ENCODE measurements around the gene PPP3R1. TPM values are rescaled to one million over a fixed set of nuclear protein-coding genes. Genes with fewer than 3 reads are reported as not detected.

PPP3R1 gene
- total RNA-seq, 1 experiment from 2014 or later = 83.8 TPM

DNA sequence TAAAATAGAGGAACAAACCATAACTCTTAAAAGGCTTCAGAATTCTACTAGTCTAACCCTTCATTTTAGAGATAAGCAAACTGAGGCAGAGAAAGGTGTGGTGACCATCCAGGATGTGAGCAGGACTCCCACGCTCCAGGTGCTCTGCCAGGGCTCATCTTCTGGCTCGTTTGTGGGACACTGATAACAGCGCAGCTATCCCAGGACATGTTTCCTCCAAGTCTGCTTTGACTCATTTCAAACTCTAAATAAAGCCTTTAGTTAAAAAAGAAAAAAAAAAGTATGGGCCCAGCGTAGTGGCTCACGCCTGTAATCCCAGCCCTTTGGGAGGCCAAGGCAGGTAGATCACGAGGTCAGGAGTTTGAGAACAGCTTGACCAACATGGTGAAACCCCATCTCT, 39.0 kb upstream of the PPP3R1 start:
- ChIA-PET CTCF (interaction anchor here (0.7 to 1.3 kb wide), 2 partner anchors 15 to 169 kb away, joined by 3 to 6 read pairs; no protein-coding TSS in a partner anchor), POLR2A (ENCODE audit: low non-redundant PET) (no interaction called here)
- Histone ChIP-seq H3K4me1 (ENCODE audit: insufficient read depth, low read length, poor library complexity, severe bottlenecking) (peaks cover 19% of the 10 kb centered on the region), H3K27me3 (replicated peaks; ENCODE audit: insufficient read depth, low read depth, low read length, poor library complexity) (no peaks in the 10 kb centered on the region), H3K36me3 (ENCODE audit: insufficient read depth, low read length, poor library complexity, severe bottlenecking) (no peaks in the 10 kb centered on the region), H3K4me3 (ENCODE audit: low read depth, low read length, poor library complexity, severe bottlenecking) (no peak overlapping the region), H3K9me3 (ENCODE audit: low read depth, low read length, poor library complexity, severe bottlenecking) (no peaks in the 10 kb centered on the region), H3K27ac (ENCODE audit: low read depth, low read length, poor library complexity, severe bottlenecking) (no peak overlapping the region)
- intact Hi-C loops (cut with micrococcal nuclease; ENCODE audit: unreplicated experiment) = no loop called here
- TF ChIP-seq CTCF (conservative IDR thresholded peaks at IDR 0.05; ENCODE audit: low read depth, low read length) = no peak
- no peak for TF ChIP-seq EZH2 (IDR thresholded peaks at IDR 0.05; ENCODE audit: borderline replicate concordance, low read depth, low read length, poor library complexity, severe bottlenecking)
- no peak for DNase-seq (ENCODE audit: low spot score)
- no TSS peak for BruUV-seq (replicated peaks)

- no TSS peak for BruUV-seq (replicated peaks)
- Histone ChIP-seq H3K27me3 (replicated peaks; ENCODE audit: insufficient read depth, low read depth, low read length, poor library complexity) (no peaks in the 10 kb centered on the region), H3K27ac (ENCODE audit: low read depth, low read length, poor library complexity, severe bottlenecking) (no peak overlapping the region), H3K9me3 (ENCODE audit: low read depth, low read length, poor library complexity, severe bottlenecking) (no peaks in the 10 kb centered on the region), H3K4me1 (ENCODE audit: insufficient read depth, low read length, poor library complexity, severe bottlenecking) (peaks cover 19% of the 10 kb centered on the region), H3K4me3 (ENCODE audit: low read depth, low read length, poor library complexity, severe bottlenecking) (no peak overlapping the region), H3K36me3 (ENCODE audit: insufficient read depth, low read length, poor library complexity, severe bottlenecking) (no peaks in the 10 kb centered on the region)
- intact Hi-C loops (cut with micrococcal nuclease; ENCODE audit: unreplicated experiment) = no loop called here
- ChIA-PET CTCF (interaction anchor here (0.7 kb wide), 1 partner anchor 14 kb away, joined by 3 read pairs; no protein-coding TSS in a partner anchor), POLR2A (ENCODE audit: low non-redundant PET) (no interaction called here)
- DNase-seq (ENCODE audit: low spot score) = no peak
- no peak for TF ChIP-seq EZH2 (IDR thresholded peaks at IDR 0.05; ENCODE audit: borderline replicate concordance, low read depth, low read length, poor library complexity, severe bottlenecking)
Observed at GRCh38 chr2:68290901-68291300, 38.6 kb upstream of the PPP3R1 start.

DNA sequence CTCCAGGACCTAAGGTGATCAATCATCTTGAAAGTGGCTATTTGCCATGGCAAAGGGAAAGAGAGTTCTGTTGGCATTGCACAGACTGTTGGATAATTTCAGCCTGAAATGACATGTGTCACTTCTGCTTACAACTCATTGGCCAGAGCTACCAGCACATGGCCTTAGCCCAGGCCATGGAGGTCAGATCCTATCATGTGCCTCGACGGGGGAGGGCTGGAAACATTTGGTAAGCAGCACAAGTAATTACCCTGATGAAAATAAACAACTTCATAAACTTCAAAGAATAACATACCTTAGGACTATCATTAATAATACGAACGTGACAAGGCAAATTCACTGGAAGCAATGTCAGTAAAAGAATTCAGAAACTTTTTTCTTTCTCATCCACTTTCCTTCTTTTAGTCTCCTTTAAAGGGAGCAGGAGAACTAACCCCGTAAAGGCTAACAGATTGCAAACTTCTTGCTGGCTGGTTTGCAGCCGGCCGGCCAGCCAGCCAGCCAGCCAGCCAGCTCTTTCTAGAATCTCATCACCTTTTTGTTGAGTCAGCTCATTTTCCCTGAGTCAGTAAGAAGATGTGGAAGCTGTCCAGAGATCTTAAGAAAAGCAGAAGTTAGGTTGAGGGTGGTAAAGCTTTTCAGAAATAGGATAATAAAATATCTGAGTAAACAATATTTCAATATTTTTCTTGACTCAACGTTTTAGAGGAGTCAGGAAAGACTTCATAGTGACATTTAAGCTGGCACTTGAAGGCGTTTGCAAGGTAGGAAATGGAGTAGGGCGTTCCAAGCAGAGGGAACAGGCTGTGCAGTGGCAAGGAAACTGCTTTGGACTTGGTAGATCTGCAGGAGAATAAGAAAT, 35.5 kb upstream of the PPP3R1 start:
- Histone ChIP-seq H3K4me1 (ENCODE audit: insufficient read depth, low read length, poor library complexity, severe bottlenecking) (peaks cover 33% of the 10 kb centered on the region), H3K36me3 (ENCODE audit: insufficient read depth, low read length, poor library complexity, severe bottlenecking) (no peaks in the 10 kb centered on the region), H3K9me3 (ENCODE audit: low read depth, low read length, poor library complexity, severe bottlenecking) (no peaks in the 10 kb centered on the region), H3K4me3 (ENCODE audit: low read depth, low read length, poor library complexity, severe bottlenecking) (no peak overlapping the region), H3K27ac (ENCODE audit: low read depth, low read length, poor library complexity, severe bottlenecking) (no peak overlapping the region), H3K27me3 (replicated peaks; ENCODE audit: insufficient read depth, low read depth, low read length, poor library complexity) (no peaks in the 10 kb centered on the region)
- ChIA-PET POLR2A (ENCODE audit: low non-redundant PET) (interaction anchor here (0.6 kb wide), 1 partner anchor 35 kb away, joined by 4 read pairs; no protein-coding TSS in a partner anchor), CTCF (no interaction called here)
- BruUV-seq (replicated peaks) = no TSS peak
- intact Hi-C loops (cut with micrococcal nuclease; ENCODE audit: unreplicated experiment) = no loop called here
- TF ChIP-seq CTCF (conservative IDR thresholded peaks at IDR 0.05; ENCODE audit: low read depth, low read length) (no peak), EZH2 (IDR thresholded peaks at IDR 0.05; ENCODE audit: borderline replicate concordance, low read depth, low read length, poor library complexity, severe bottlenecking) (no peak)
- peak; percentile 28 for DNase-seq (ENCODE audit: low spot score)
